ENCODE measurements around the gene PIGBOS1.

DNA sequence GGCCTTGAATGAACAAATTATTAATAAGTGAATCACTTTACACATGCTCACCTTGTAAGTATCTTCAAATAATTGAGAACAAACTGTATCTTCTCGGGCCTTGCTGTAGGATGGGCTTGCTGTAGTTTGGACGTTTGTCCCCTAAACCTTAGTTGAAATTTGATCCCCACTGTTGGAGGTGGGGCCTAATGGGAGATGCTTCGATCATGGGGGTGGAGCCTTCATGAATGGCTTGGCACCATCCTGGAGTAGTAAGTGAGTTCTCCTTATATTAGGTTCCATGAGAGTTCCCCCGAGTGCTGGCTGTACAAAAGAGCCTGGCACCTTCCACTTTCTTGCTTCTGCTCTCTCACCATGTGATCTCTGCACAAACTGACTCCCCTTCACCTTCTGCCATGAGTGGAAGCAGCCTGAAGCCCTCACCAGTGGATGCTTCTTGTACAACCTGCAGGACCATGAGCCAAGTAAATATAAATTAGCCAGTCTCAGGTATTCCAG, 29.4 kb upstream of the PIGBOS1 start:
- TF ChIP-seq, protein P1, sequence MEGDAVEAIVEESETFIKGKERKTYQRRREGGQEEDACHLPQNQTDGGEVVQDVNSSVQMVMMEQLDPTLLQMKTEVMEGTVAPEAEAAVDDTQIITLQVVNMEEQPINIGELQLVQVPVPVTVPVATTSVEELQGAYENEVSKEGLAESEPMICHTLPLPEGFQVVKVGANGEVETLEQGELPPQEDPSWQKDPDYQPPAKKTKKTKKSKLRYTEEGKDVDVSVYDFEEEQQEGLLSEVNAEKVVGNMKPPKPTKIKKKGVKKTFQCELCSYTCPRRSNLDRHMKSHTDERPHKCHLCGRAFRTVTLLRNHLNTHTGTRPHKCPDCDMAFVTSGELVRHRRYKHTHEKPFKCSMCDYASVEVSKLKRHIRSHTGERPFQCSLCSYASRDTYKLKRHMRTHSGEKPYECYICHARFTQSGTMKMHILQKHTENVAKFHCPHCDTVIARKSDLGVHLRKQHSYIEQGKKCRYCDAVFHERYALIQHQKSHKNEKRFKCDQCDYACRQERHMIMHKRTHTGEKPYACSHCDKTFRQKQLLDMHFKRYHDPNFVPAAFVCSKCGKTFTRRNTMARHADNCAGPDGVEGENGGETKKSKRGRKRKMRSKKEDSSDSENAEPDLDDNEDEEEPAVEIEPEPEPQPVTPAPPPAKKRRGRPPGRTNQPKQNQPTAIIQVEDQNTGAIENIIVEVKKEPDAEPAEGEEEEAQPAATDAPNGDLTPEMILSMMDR (IDR thresholded peaks at IDR 0.05; ENCODE audit: insufficient read depth, low read length, poor library complexity, severe bottlenecking), result no peak
- TF ChIP-seq EZH2phosphoT487 (conservative IDR thresholded peaks at IDR 0.05; ENCODE audit: low read length), result no peak
